HG02759 (cell line): Measurements from ENCODE around the gene CD300LG.
"Not testable (repeated sequence)": the region's sequence is repeated elsewhere in the genome, so short reads cannot be mapped to it uniquely, and the experiment has no call there.

Source experiments
- ATAC-seq: cut with Tn5 transposase; IDR thresholded peaks from one replicate; pipeline ENCODE4 v1.9.1; 2021; ENCODE audit warnings: mild to moderate bottlenecking, moderate library complexity; ENCODE audit not compliant: unreplicated experiment

Gene CD300LG

DNA sequence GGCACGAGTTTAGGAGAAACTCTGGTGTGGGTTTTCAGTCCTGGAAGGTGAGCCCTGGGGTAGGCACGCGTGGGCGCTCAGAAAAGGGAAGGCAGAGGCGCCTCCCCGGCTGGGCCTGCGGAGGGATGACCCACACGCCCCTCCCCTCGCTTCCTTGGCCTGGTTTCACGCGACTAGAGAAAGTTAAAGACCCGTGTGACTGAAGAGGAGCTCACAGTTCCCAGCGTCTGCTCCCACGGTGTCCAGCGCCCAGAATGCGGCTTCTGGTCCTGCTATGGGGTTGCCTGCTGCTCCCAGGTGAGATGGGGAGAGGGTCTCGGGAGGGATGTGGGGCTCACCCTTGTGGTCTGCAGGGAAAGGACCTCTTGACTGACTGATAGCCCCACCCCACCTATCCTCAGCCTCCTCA is at the start of gene CD300LG:
Gene CD300LG, plus strand, starts transcription at position 214 of the 409 bp plus-strand sequence. Its CDS starts 41 bp downstream, at position 255.
- ATAC-seq = no peak

DNA sequence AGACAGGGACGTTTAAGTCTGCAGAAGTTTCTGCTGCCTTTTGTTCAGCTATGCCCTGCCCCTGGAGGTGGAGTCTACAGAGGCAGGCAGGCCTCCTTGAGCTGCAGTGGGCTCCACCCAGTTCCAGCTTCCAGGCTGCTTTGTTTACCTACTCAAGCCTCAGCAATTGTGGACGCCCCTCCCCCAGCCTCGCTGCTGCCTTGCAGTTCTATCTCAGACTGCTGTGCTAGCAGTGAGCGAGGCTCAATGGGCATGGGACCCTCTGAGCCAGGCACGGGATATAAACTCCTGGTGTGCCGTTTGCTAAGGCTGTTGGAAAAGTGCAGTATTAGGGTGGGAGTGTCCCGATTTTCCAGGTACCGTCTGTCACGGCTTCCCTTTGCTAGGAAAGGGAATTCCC is 49.0 kb upstream of the CD300LG start:
- not testable (repeated sequence) for ATAC-seq

GRCh38 chr17:43799047-43799446 is 47.9 kb upstream of the CD300LG start:
- no peak for ATAC-seq

GRCh38 chr17:43800736-43801135 is 46.2 kb upstream of the CD300LG start:
- no peak for ATAC-seq

- ATAC-seq = no peak
Measured at GRCh38 chr17:43801844-43802243, 45.1 kb upstream of the CD300LG start.

DNA sequence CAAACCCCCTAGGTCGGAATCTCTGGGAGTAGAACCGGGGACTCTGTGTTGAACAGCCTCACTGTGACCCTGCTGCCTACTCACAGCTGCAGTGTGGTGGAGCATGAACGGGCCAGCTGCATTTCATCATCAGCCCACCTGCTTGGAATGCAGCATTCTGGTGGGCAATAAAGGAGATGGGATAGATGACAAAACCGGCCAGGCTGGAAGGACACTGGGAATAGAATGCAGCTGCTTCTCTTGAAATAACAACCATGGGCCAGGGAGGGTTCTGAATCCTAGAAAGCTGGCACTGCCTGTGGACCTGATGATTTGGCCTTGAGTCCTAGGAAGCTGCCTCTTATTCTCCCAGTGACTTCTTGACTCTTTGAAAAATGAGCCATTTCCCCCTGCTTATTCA is 43.2 kb upstream of the CD300LG start:
- no peak for ATAC-seq

DNA sequence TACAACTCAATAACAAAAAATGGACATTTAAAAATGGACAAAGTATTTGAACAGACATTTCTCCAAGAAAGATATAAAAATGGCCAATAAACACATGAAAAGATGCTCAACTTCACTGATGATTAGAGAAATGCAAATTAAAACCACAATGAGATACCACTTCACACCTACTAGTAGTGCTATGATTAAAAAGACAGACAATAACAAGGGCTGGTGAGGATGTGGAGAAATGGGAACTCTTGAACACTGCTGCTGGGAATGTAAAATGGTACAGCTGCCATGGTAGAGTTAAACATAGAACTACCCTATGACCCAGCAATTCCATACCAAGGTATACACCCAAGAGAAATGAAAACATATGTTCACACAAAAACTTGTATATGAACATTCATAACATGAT is 41.9 kb upstream of the CD300LG start:
- no peak for ATAC-seq

- no peak for ATAC-seq
Measured at GRCh38 chr17:43808076-43808475, 38.9 kb upstream of the CD300LG start.

- no peak for ATAC-seq
Measured at GRCh38 chr17:43809121-43809520, 37.9 kb upstream of the CD300LG start.

GRCh38 chr17:43810226-43810715 is 36.7 kb upstream of the CD300LG start:
- ATAC-seq = no peak

GRCh38 chr17:43810823-43811222 is 36.2 kb upstream of the CD300LG start:
- ATAC-seq = no peak

GRCh38 chr17:43812396-43813265 is 34.3 kb upstream of the CD300LG start:
- no peak for ATAC-seq

GRCh38 chr17:43813386-43813785 is 33.6 kb upstream of the CD300LG start:
- no peak for ATAC-seq

DNA sequence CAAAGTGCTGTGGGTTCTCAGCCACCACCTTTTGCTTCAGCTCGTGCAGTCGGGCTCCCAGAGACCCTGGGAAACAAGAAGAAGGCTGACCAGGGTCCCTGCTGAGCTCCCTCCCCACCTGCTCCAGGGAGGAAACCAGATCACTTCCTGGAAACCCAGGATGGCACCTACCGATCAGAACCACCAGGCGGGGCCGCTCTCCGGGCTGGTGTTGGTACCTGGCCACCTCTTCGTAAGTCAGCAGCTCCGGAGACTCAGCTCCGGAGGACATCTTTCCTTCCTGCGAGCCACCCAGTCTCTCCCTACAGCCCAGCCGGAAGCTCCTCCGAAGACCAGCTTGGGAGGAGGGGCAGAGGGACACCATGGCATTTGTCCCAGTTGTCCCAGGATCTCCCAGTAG is 33.0 kb upstream of the CD300LG start:
- no peak for ATAC-seq

DNA sequence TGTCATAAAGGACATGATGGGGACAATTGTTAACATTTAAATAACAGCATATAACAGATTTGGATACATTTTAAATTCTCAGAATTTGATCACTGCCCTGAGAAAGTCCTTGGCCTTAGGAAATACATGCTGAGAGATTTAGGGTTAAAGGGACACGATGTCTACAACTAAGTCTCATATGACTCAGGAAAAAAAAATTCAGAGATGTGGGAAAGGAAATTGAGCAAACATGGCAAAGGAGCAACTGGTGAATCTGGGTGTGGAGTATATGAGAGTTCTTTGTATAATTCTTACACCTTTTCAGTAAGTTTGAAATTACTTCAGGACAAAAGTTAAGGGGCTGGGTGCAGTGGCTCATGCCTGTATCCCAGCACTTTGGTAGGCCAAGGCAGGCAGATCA is 32.3 kb upstream of the CD300LG start:
- ATAC-seq = no peak

DNA sequence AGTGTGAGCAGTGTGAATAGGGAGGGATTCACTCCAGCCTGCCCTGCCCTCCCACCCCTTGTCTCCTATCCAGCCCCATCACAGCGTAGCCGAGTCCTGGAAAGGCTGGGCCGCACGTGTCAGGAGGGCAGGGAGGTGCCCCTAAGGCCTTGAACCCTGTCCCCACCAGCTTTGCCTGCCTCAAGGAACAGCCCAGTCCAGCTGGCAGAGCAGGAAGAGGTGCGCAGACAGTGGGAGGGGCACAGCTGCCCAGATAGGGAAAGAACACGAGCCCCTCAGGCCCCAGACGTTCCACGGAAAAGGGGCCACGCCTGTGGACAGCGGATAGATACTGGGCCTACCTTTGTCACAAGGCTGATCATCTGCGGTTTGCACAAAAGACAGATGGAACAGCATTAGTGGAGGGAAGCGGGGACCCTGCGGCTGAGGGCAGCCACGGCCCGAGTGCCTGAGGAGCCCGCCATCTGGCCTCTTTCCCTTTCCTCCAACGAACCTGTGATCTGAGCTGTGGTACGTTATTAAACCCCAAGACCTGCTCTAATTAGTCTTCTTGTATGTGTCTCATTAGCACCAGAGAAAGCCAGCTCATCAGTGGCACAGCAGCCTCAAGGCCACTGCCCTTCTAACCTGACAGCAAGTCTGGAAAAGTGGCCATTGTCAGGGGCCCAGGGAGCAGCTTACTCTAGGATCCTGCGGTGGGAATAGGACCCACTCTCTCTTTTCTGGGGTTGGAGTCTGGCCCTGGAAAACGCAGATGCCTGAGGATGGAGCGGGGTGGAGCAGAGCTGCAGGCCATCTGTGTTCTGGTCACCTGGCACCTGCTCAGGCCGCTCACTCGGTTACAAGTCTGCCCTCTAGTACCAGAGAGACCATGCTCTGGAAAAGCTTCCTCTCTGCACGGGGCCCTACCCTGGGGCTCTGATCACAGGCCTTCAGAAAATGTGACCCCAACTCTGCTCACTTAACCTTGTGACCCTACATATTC is 30.3 kb upstream of the CD300LG start:
- ATAC-seq = no peak

GRCh38 chr17:43817826-43818225 is 29.1 kb upstream of the CD300LG start:
- no peak for ATAC-seq

DNA sequence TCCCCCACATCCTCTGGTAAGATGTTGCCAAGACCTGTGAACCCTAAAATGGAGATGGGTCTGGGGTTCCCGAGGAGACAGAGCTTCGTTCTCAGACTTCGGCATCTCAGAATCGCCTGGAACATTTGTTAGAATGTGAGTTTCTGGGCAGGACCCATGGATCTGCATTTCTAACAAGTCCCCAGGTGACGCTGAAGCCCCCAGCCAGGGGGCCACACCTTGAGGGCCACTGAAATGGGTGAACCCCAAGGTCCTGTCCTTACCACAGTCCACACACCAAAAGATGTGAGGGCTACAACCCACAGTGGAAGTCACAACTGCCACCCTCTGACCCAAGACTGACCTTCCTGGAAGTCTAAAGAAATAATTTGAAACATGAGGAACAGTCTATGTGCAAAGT is 28.0 kb upstream of the CD300LG start:
- ATAC-seq = no peak

DNA sequence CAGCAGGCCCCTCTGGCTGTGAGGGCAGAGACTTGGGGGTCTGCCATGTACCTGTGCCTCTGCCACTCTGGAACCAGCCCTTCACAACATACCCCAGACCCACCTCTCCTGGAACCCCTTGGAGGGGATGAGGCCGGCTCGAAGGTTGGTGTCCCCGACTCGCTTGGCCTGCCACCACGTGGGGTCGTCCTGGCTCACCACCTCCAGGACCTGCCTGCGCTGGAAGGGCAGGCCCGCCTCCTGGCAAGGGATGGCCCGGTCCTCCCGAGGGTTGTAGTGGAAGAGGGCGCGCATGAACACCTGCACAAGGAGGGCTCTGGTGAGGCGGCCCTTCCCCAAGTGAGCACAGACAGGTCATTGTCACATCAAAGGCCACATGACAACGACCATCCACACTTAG is 26.2 kb upstream of the CD300LG start:
- no peak for ATAC-seq

DNA sequence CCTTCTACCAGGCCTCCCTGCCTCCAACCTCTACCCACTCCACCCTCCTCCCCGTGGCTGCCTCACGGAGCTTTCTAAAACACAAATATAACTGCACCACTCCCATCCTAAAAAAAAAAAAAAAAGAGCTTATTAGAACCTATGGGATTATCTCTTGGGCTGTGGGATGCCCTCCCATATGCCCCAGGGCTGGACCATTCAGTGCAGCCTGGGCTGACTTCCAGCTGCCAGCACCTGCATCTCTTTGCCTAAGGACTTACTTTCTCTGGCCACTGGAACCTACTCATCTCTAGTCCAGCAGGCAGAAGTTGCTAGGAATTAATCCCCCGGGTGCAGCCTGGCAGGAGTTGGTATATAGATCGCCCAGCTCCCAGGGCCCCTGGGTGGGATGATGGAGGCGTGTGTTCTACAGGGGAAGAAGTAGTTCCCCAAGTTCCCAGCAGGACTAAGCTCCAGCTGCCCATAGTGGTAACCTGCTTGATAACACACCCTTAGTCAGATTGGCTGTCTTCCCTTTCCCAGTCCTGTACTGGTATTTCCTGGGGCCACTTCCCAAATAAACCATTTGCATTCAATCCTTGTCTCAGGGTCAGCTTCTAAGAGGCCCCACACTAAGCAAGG is 24.3 kb upstream of the CD300LG start:
- ATAC-seq = no peak
